A673 (cell line): Measurements from ENCODE around the gene MORN1. TPM values are rescaled to one million over a fixed set of nuclear protein-coding genes. Genes with fewer than 3 reads are reported as not detected.

ENCODE experiments used
- BruUV-seq: library from RNA; stranded (reverse); fragments of 400-500 nt; replicated peaks from 2 replicates; lab custom pipeline; 2021; lab: Mats Ljungman, UMichigan
- CTCF ChIA-PET: fragments of 300-600 bp; sonication (Branson Sonifier 250); formaldehyde crosslinking; loops from one replicate; lab custom pipeline; 2022; ENCODE audit warnings: antibody characterized with exemption; lab: Charles Lee
- POLR2A ChIA-PET: fragments of 300-600 bp; sonication (Branson Sonifier 250); formaldehyde crosslinking; loops from one replicate; lab custom pipeline; 2022; ENCODE audit warnings: antibody characterized with exemption; ENCODE audit not compliant: low non-redundant PET; lab: Charles Lee
- DNase-seq: peaks from one replicate; pipeline ENCODE4 v3.0.0-alpha.2; 2015; ENCODE audit warnings: low spot score
- H3K27ac ChIP-seq: fragments of 200-600 bp; sonication (generic); 2 replicates; pipeline ENCODE4 v1.5.1; 2016; ENCODE audit warnings: mixed run types, low read depth, mild to moderate bottlenecking, mixed read lengths, antibody characterized with exemption, low read length; ENCODE audit not compliant: poor library complexity, severe bottlenecking
- H3K27me3 ChIP-seq: fragments of 200-600 bp; sonication (generic); replicated peaks from 2 replicates; pipeline ENCODE4 v1.6.1; 2017; ENCODE audit warnings: mixed run types, low read depth, mild to moderate bottlenecking, mixed read lengths, antibody characterized with exemption, low read length; ENCODE audit not compliant: insufficient read depth, poor library complexity
- H3K36me3 ChIP-seq: fragments of 200-600 bp; sonication (generic); 2 replicates; pipeline ENCODE4 v1.6.1; 2016; ENCODE audit warnings: mixed run types, mild to moderate bottlenecking, mixed read lengths, antibody characterized with exemption, low read length; ENCODE audit not compliant: insufficient read depth, poor library complexity, severe bottlenecking
- H3K4me1 ChIP-seq: fragments of 200-600 bp; sonication (generic); 2 replicates; pipeline ENCODE4 v1.6.1; 2017; ENCODE audit warnings: mixed run types, mild to moderate bottlenecking, mixed read lengths, antibody characterized with exemption, low read length; ENCODE audit not compliant: insufficient read depth, poor library complexity, severe bottlenecking
- H3K4me3 ChIP-seq: fragments of 200-600 bp; sonication (generic); 2 replicates; pipeline ENCODE4 v1.5.1; 2016; ENCODE audit warnings: low read depth, mixed run types, mild to moderate bottlenecking, mixed read lengths, low read length; ENCODE audit not compliant: poor library complexity, severe bottlenecking
- H3K9me3 ChIP-seq: fragments of 200-600 bp; sonication (generic); 2 replicates; pipeline ENCODE4 v1.6.1; 2016; ENCODE audit warnings: mixed run types, low read depth, mild to moderate bottlenecking, mixed read lengths, antibody characterized with exemption, low read length; ENCODE audit not compliant: poor library complexity, severe bottlenecking
- EZH2 ChIP-seq: fragments of 200-600 bp; sonication (generic); IDR thresholded peaks from 2 replicates; pipeline ENCODE4 v1.6.1; 2017; ENCODE audit warnings: borderline replicate concordance, low read depth, mild to moderate bottlenecking, mixed read lengths, antibody characterized with exemption, low read length; ENCODE audit not compliant: poor library complexity, severe bottlenecking
- intact Hi-C: fragments of 100-400 bp; cut with micrococcal nuclease; formaldehyde crosslinking; loops from one replicate; pipeline ENCODE4 v1.10.0; 2022; ENCODE audit not compliant: unreplicated experiment
- total RNA-seq: library from RNA; stranded (reverse); gene quantifications from 2 replicates; pipeline ENCODE4 v1.2.3, GENCODE V29; 2021
- TF ChIP-seq, protein P1 (sequence below): fragments of 300-800, 200-600 bp; sonication (generic); conservative IDR thresholded peaks from 2 replicates; pipeline ENCODE4 v1.5.1; 2017; ENCODE audit warnings: low read depth, mild to moderate bottlenecking, antibody characterized with exemption, low read length, moderate library complexity, mixed read lengths

Gene MORN1
- total RNA-seq, 1 experiment from 2014 or later, result 24.7 TPM

GRCh38 chr1:2378441-2378851 lies 12.9 kb downstream of the MORN1 start:
- intact Hi-C loops, result no loop called here
- POLR2A ChIA-PET, result no interaction called here

GRCh38 chr1:2377751-2378440 lies 13.5 kb downstream of the MORN1 start:
- intact Hi-C loops, result no loop called here
- TF ChIP-seq, protein P1, sequence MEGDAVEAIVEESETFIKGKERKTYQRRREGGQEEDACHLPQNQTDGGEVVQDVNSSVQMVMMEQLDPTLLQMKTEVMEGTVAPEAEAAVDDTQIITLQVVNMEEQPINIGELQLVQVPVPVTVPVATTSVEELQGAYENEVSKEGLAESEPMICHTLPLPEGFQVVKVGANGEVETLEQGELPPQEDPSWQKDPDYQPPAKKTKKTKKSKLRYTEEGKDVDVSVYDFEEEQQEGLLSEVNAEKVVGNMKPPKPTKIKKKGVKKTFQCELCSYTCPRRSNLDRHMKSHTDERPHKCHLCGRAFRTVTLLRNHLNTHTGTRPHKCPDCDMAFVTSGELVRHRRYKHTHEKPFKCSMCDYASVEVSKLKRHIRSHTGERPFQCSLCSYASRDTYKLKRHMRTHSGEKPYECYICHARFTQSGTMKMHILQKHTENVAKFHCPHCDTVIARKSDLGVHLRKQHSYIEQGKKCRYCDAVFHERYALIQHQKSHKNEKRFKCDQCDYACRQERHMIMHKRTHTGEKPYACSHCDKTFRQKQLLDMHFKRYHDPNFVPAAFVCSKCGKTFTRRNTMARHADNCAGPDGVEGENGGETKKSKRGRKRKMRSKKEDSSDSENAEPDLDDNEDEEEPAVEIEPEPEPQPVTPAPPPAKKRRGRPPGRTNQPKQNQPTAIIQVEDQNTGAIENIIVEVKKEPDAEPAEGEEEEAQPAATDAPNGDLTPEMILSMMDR, result no peak
- TF ChIP-seq EZH2, result no peak
- no peaks in the 10 kb centered on the region for H3K9me3 ChIP-seq
- CTCF ChIA-PET, result interaction anchor here (0.8 kb wide), 1 partner anchor 183 kb away, joined by 3 read pairs; no protein-coding TSS in a partner anchor
- POLR2A ChIA-PET, result no interaction called here
- H3K27me3 ChIP-seq, result no peaks in the 10 kb centered on the region
- H3K4me1 ChIP-seq, result no peaks in the 10 kb centered on the region
- BruUV-seq, result no TSS peak
- H3K4me3 ChIP-seq, result no peak overlapping the region
- no peaks in the 10 kb centered on the region for H3K36me3 ChIP-seq
- DNase-seq, result no peak
- H3K27ac ChIP-seq, result no peak overlapping the region

More at GRCh38 chr1:2378441-2378851, 12.9 kb downstream of the MORN1 start:
- Histone ChIP-seq H3K4me1 (no peaks in the 10 kb centered on the region), H3K9me3 (no peaks in the 10 kb centered on the region), H3K27ac (no peak overlapping the region), H3K4me3 (no peak overlapping the region), H3K27me3 (no peaks in the 10 kb centered on the region), H3K36me3 (no peaks in the 10 kb centered on the region)
- DNase-seq, result no peak
- BruUV-seq, result no TSS peak
- CTCF ChIA-PET, result interaction anchor here (0.8 kb wide), 1 partner anchor 183 kb away, joined by 3 read pairs; no protein-coding TSS in a partner anchor
- TF ChIP-seq, protein P1, result no peak
- TF ChIP-seq EZH2, result no peak

DNA sequence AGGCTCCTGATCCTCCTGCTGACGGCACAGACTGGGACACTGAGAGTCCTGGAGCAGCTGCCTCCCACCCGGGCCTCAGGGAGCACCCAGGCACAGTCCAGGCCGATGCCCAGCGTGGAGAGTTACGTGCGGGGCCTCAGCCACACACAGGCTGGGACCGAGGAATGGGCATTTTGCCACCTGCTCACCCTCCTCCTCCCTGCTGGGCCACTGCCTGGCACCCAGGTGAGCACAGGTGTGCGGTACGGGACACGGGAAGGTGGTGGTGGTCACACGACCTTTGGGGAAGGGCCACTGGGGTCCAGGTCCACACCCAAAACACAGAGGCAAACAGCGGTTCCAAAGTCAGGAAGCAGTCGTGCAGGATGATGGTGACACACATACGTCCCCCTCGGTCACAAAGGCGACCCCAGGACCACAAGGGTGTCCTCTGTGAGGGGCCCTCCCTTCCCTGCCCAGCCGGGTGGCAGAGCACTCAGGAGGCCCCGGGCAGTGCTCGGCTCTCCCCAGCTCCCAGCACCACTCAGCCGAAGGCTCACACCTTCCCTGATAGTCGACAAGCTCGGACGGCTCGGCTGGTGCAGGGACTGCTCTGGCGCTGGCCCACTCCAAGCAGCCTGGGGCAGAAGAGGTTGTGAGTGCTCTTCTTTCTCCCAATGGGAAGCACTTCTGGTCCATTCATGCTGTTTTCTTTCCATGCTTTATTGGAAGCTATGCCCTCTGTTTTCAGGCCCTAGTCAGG lies 14.3 kb downstream of the MORN1 start:
- Histone ChIP-seq H3K27ac (no peak overlapping the region), H3K27me3 (no peaks in the 10 kb centered on the region), H3K36me3 (no peaks in the 10 kb centered on the region), H3K4me1 (no peaks in the 10 kb centered on the region), H3K9me3 (no peaks in the 10 kb centered on the region), H3K4me3 (no peak overlapping the region)
- BruUV-seq, result no TSS peak
- TF ChIP-seq, protein P1, result no peak
- no peak for TF ChIP-seq EZH2
- DNase-seq, result no peak
- intact Hi-C loops, result no loop called here
- POLR2A ChIA-PET, result no interaction called here
- CTCF ChIA-PET, result no interaction called here
